K562 (cell line): Measurements from ENCODE around the gene CAPRIN1. TPM values are rescaled to one million over a fixed set of nuclear protein-coding genes. Genes with fewer than 3 reads are reported as not detected.

Experiments
- BDP1 ChIP-seq: IDR thresholded peaks from 3 replicates; pipeline ENCODE4 v1.6.1; 2011; ENCODE audit not compliant: insufficient read length, insufficient read depth
- CAMTA2 ChIP-seq: fragments of 250-450 bp; sonication (Bioruptor Pico); conservative IDR thresholded peaks from 2 replicates; pipeline ENCODE4 v1.5.1; 2022
- CBX2 ChIP-seq: fragments of 200-600 bp; sonication (generic); IDR thresholded peaks from one replicate; pipeline ENCODE4 v1.6.1; 2012; ENCODE audit warnings: mild to moderate bottlenecking, low read length, inconsistent platforms; ENCODE audit not compliant: insufficient read depth, poor library complexity, severe bottlenecking
- CEBPZ ChIP-seq: fragments of 150-350 bp; IDR thresholded peaks from 2 replicates; pipeline ENCODE4 v1.6.1; 2014; ENCODE audit warnings: low read depth, mild to moderate bottlenecking, low read length, borderline replicate concordance
- DDX20 ChIP-seq: fragments of 450-650 bp; IDR thresholded peaks from 2 replicates; pipeline ENCODE4 v1.6.1; 2016; ENCODE audit warnings: missing genetic modification characterization, low read depth, mild to moderate bottlenecking, missing compliant biosample characterization, moderate library complexity
- DPF2 ChIP-seq: fragments of 450-650 bp; IDR thresholded peaks from 2 replicates; pipeline ENCODE4 v1.6.1; 2016
- ELK3 ChIP-seq: fragments of 450-650 bp; formaldehyde crosslinking; IDR thresholded peaks from 2 replicates; pipeline ENCODE4 v1.4.0; 2020; ENCODE audit warnings: mild to moderate bottlenecking
- HSF4 ChIP-seq: fragments of 250-450 bp; sonication (Bioruptor Pico); IDR thresholded peaks from 2 replicates; pipeline ENCODE4 v2.1.2; 2022; ENCODE audit warnings: mild to moderate bottlenecking, moderate library complexity, borderline replicate concordance
- IRF9 ChIP-seq: fragments of 450-650 bp; IDR thresholded peaks from 2 replicates; pipeline ENCODE4 v1.6.1; 2016; ENCODE audit warnings: missing biosample characterization, missing genetic modification characterization
- KHSRP ChIP-seq: fragments of 450-650 bp; IDR thresholded peaks from 2 replicates; pipeline ENCODE4 v1.6.1; 2017
- KLF1 ChIP-seq: fragments of 450-650 bp; IDR thresholded peaks from 2 replicates; pipeline ENCODE4 v1.6.1; 2016; ENCODE audit warnings: missing genetic modification characterization, missing compliant biosample characterization
- MXD1 ChIP-seq: fragments of 250-450 bp; sonication (Bioruptor Pico); IDR thresholded peaks from 2 replicates; pipeline ENCODE4 v1.8.0; 2021; ENCODE audit warnings: borderline replicate concordance, mild to moderate bottlenecking, moderate library complexity; ENCODE audit not compliant: poor library complexity, severe bottlenecking
- PML ChIP-seq: IDR thresholded peaks from 2 replicates; pipeline ENCODE4 v1.6.1; 2012; ENCODE audit warnings: low read length, inconsistent platforms
- ZBTB1 ChIP-seq: sonication (generic); formaldehyde crosslinking; IDR thresholded peaks from 2 replicates; pipeline ENCODE4 v1.8.1; 2023; ENCODE audit warnings: missing genetic modification reagents, low read depth, mild to moderate bottlenecking, borderline replicate concordance
- ZBTB7A ChIP-seq: IDR thresholded peaks from 2 replicates; pipeline ENCODE4 v1.6.1; 2011; ENCODE audit warnings: low read depth, mild to moderate bottlenecking, low read length, moderate library complexity, borderline replicate concordance; ENCODE audit not compliant: control insufficient read depth
- ZC3H4 ChIP-seq: sonication (generic); formaldehyde crosslinking; IDR thresholded peaks from 2 replicates; pipeline ENCODE4 v1.9.0; 2021; ENCODE audit warnings: missing genetic modification reagents, borderline replicate concordance
- ZNF165 ChIP-seq: fragments of 250-450 bp; sonication (Bioruptor Pico); IDR thresholded peaks from 2 replicates; pipeline ENCODE4 v1.4.0; 2020; ENCODE audit warnings: borderline replicate concordance
- ZNF280B ChIP-seq: fragments of 250-450 bp; sonication (Bioruptor Pico); IDR thresholded peaks from 2 replicates; pipeline ENCODE4 v1.5.1; 2021; ENCODE audit warnings: mild to moderate bottlenecking
- polyA plus RNA-seq, 8 experiments: library from polyadenylated mRNA; depleted of rRNA in 4 of 8; stranded (reverse) in 5 of 8; unstranded in 3 of 8; fragments of >200 nt; fragmentation: Nextera tagmentation in 2 of 8; fragmentation: Illumina TruSeq in 1 of 8; extraction: Ambion mirVana in 2 of 8; extraction: Trizol in 1 of 8; gene quantifications; 2 replicates each; pipeline versions ENCODE4 v1.2.1 to v1.2.3, GENCODE V29; 2011 to 2014; ENCODE audit warnings: inconsistent platforms in 1 of 8, missing spikeins in 1 of 8
- total RNA-seq, 7 experiments: library from RNA; depleted of rRNA in 6 of 7; stranded (reverse); fragments of >200 nt in 6 of 7; fragmentation: Illumina TruSeq in 2 of 7; extraction: Trizol in 2 of 7; gene quantifications; 2 replicates each; pipeline versions ENCODE4 v1.2.1 to v1.2.3, GENCODE V29; 2011 to 2021; ENCODE audit warnings: low replicate concordance in 1 of 7
- TF ChIP-seq, protein P1 (sequence below): fragments of 450-650 bp; conservative IDR thresholded peaks from 2 replicates; pipeline ENCODE4 v1.6.1; 2016; ENCODE audit warnings: missing genetic modification characterization, low read depth, mild to moderate bottlenecking, control low read depth, missing compliant biosample characterization

CAPRIN1 gene
- total and polyA plus RNA-seq, 9 of the 15 experiments (the other 6 are each of a cell fraction or from before 2014, with no cell fraction given) = 49.6 to 271 (median 244) TPM

GRCh38 chr11:34052608-34053160 lies 1.2 kb downstream of the CAPRIN1 start (continued):
- TF ChIP-seq CEBPZ (no peak), ZNF165 (no peak), HSF4 (CRISPR knock-in tag) (no peak), PML (no peak), ELK3 (CRISPR knock-in tag) (no peak), ZBTB7A (0 out of 2 replicates have a peak, but pooled peaks have one; percentile 25), DPF2 (no peak), CAMTA2 (CRISPR knock-in tag) (no peak), ZBTB1 (CRISPR knock-in tag) (no peak), KHSRP (no peak), BDP1 (no peak), IRF9 (no peak), DDX20 (tag) (no peak), ZC3H4 (CRISPR knock-in tag) (0 out of 2 replicates have a peak, but pooled peaks have one; percentile 18), ZNF280B (no peak), MXD1 (CRISPR knock-in tag) (no peak), CBX2 (no peak), KLF1 (no peak)
- TF ChIP-seq, protein P1, sequence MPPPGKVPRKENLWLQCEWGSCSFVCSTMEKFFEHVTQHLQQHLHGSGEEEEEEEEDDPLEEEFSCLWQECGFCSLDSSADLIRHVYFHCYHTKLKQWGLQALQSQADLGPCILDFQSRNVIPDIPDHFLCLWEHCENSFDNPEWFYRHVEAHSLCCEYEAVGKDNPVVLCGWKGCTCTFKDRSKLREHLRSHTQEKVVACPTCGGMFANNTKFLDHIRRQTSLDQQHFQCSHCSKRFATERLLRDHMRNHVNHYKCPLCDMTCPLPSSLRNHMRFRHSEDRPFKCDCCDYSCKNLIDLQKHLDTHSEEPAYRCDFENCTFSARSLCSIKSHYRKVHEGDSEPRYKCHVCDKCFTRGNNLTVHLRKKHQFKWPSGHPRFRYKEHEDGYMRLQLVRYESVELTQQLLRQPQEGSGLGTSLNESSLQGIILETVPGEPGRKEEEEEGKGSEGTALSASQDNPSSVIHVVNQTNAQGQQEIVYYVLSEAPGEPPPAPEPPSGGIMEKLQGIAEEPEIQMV (tag) = no peak
